ENCODE results near the gene FBLN1.

DNA sequence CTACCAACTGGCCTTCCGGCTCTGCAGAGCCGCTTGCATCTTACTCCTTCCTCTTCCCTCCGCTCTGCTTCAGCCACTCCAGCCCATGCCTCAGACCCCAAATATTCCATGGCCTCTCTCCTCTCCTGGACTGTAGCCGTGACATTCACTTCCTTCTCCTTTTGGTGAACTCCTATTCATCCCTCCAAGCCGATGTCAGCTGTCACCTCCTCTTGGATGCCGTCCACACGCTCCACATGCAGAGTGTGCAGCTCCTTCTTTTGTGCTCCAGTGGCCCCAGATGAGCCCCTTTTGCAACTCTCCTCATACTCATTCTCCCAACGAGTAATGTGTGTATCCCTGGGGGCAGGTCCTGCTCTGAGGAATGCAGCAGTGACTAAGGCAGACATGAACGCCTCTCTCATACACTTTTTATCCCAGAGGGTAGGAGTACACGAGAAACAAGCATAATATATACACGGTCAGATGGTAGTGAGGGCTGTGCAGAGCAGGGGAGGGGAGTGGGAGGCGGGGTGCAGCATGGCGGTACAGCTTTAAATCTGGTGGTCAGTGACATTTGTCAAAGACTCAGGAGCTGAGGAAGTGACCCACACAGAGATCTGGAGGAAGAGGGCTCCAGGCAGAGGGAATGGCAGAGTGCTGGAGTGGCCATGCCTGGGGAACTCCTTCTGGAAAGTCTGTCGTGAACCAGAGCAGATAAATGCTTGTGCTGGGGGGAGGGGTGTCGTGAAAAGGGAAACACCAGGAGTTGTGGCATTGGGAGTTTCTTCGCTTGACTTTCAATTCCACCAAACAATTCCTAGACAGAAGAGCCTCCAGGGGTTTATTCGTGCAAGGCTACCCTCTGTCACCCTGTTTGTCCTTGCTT lies 85.2 kb downstream of the FBLN1 start:
- TF ChIP-seq EP300 (IDR thresholded peaks at IDR 0.05; ENCODE audit: borderline replicate concordance in 1 of 2, low read depth in 2 of 2, low read length in 2 of 2) (no peak), POLR2AphosphoS5 (IDR thresholded peaks at IDR 0.05; ENCODE audit: low read depth, low read length) (no peak), EZH2 (IDR thresholded peaks at IDR 0.05; ENCODE audit: low read depth, low read length, severe bottlenecking) (no peak), JUN (IDR thresholded peaks at IDR 0.05; ENCODE audit: low read depth, low read length) (no peak), TAF1 (IDR thresholded peaks at IDR 0.05; ENCODE audit: low read depth, low read length) (no peak), SRF (IDR thresholded peaks at IDR 0.05; ENCODE audit: low read depth, low read length) (no peak), FOSL1 (IDR thresholded peaks at IDR 0.05; ENCODE audit: insufficient read depth, low read depth, low read length) (no peak), RAD21 (IDR thresholded peaks at IDR 0.05 in 1 of 2, conservative IDR thresholded peaks at IDR 0.05 in 1 of 2; ENCODE audit: low read depth in 2 of 2, low read length in 2 of 2) (no peak)
- TF ChIP-seq, protein P1, sequence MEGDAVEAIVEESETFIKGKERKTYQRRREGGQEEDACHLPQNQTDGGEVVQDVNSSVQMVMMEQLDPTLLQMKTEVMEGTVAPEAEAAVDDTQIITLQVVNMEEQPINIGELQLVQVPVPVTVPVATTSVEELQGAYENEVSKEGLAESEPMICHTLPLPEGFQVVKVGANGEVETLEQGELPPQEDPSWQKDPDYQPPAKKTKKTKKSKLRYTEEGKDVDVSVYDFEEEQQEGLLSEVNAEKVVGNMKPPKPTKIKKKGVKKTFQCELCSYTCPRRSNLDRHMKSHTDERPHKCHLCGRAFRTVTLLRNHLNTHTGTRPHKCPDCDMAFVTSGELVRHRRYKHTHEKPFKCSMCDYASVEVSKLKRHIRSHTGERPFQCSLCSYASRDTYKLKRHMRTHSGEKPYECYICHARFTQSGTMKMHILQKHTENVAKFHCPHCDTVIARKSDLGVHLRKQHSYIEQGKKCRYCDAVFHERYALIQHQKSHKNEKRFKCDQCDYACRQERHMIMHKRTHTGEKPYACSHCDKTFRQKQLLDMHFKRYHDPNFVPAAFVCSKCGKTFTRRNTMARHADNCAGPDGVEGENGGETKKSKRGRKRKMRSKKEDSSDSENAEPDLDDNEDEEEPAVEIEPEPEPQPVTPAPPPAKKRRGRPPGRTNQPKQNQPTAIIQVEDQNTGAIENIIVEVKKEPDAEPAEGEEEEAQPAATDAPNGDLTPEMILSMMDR (IDR thresholded peaks at IDR 0.05; ENCODE audit: control extremely low read depth in 1 of 3, insufficient read depth in 1 of 3, low read depth in 1 of 3, low read length in 3 of 3), result no peak
- TF ChIP-seq, protein P2, sequence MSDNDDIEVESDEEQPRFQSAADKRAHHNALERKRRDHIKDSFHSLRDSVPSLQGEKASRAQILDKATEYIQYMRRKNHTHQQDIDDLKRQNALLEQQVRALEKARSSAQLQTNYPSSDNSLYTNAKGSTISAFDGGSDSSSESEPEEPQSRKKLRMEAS (IDR thresholded peaks at IDR 0.05), result no peak
- TF ChIP-seq, protein P3, sequence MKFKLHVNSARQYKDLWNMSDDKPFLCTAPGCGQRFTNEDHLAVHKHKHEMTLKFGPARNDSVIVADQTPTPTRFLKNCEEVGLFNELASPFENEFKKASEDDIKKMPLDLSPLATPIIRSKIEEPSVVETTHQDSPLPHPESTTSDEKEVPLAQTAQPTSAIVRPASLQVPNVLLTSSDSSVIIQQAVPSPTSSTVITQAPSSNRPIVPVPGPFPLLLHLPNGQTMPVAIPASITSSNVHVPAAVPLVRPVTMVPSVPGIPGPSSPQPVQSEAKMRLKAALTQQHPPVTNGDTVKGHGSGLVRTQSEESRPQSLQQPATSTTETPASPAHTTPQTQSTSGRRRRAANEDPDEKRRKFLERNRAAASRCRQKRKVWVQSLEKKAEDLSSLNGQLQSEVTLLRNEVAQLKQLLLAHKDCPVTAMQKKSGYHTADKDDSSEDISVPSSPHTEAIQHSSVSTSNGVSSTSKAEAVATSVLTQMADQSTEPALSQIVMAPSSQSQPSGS (IDR thresholded peaks at IDR 0.05; ENCODE audit: low read length), result no peak

Measured in H1 (cell line).